Activated CD8-positive, alpha-beta T cell treated with anti-CD3 and anti-CD28 coated beads for 36 hours (primary cell): Measurements from ENCODE around the gene IL4I1. TPM values are rescaled to one million over a fixed set of nuclear protein-coding genes. Genes with fewer than 3 reads are reported as not detected.

ENCODE experiments used
- ATAC-seq: fragments of 200-7000 bp; cut with Tn5 transposase; one replicate; pipeline ENCODE4 v1.10.0; 2021; ENCODE audit warnings: mild to moderate bottlenecking, moderate library complexity
- CTCF ChIA-PET: fragments of 350-600 bp; sonication (Branson Sonifier 250); formaldehyde crosslinking; loops from one replicate; lab custom pipeline; 2021; ENCODE audit warnings: antibody characterized with exemption; lab: Charles Lee
- POLR2A ChIA-PET: fragments of 350-600 bp; sonication (Branson Sonifier 250); formaldehyde crosslinking; loops from one replicate; lab custom pipeline; 2021; ENCODE audit warnings: antibody characterized with exemption; lab: Charles Lee
- DNase-seq: peaks from one replicate; pipeline ENCODE4 v3.0.0-alpha.2; 2020
- H3K27ac Mint-ChIP-seq: one replicate; pipeline ENCODE4 v1.8.0; 2021; ENCODE audit warnings: mild to moderate bottlenecking, mixed read lengths
- H3K27me3 Mint-ChIP-seq: one replicate; pipeline ENCODE4 v1.8.0; 2021; ENCODE audit warnings: mixed read lengths
- H3K36me3 Mint-ChIP-seq: one replicate; pipeline ENCODE4 v1.8.0; 2021; ENCODE audit warnings: low read depth, mixed read lengths
- H3K4me1 Mint-ChIP-seq: one replicate; pipeline ENCODE4 v1.8.0; 2021; ENCODE audit warnings: low read depth, mixed read lengths
- H3K4me3 Mint-ChIP-seq: one replicate; pipeline ENCODE4 v1.8.0; 2021; ENCODE audit warnings: mild to moderate bottlenecking, moderate library complexity, mixed read lengths
- H3K9me3 Mint-ChIP-seq: one replicate; pipeline ENCODE4 v1.8.0; 2021; ENCODE audit warnings: mixed read lengths
- intact Hi-C: fragments of 100-400 bp; cut with micrococcal nuclease; formaldehyde crosslinking; loops from one replicate; pipeline ENCODE4 v1.10.0; 2022
- total RNA-seq, 2 experiments: library from RNA; stranded (reverse); gene quantifications; one replicate each; pipeline ENCODE4 v1.2.3, GENCODE V29; 2021
- TF ChIP-seq, protein P1 (sequence below): fragments of 200-600 bp; IDR thresholded peaks from one replicate; pipeline ENCODE4 v1.8.0; 2022; ENCODE audit warnings: antibody characterized with exemption, mild to moderate bottlenecking

The IL4I1 gene
- total RNA-seq, 2 experiments from 2014 or later = 16.1 to 16.2 TPM

DNA sequence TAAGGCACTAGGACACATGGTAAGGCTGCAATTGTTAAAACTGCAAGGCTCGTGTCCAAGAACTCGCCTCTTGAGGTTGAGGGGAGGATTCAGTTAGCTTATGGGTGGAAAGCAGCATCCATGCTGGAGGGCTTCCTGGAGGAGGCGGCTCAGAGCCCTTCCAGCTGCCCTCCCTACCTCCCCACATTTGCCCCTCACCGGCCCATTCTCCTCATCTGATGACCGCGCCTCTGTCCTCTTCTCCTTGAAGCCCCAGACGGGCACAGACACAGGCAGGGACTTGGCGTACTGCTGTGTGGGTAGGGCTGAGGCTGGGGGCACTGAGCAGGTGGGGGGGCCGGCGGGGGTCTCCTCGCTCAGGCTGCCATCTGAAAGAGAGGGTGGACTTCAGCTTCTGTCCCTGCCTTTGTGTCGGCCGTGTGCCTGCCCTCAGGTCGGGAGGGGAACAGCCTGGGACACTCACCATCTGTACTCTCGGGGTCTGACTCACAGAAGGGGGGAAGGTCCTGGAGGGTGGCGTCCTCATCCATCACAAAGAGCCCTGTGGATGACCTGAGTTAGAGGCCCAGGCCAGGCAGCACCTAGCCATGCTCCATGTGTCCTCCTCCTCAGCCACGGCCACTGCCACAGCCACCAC is 25.2 kb downstream of the IL4I1 start:
- Mint-ChIP-seq H3K36me3 (peaks cover 6% of the 10 kb centered on the region), H3K27ac (peak overlapping the region; percentile 28), H3K27me3 (no peaks in the 10 kb centered on the region), H3K4me1 (peaks cover 32% of the 10 kb centered on the region), H3K9me3 (no peaks in the 10 kb centered on the region), H3K4me3 (no peak overlapping the region)
- ChIA-PET CTCF (no interaction called here), POLR2A (interaction anchor here (2.1 kb wide), 1 partner anchor 20 kb away, joined by 6 read pairs; the partner anchor contains the start of gene PTOV1)
- intact Hi-C loops = loop anchor here (10.0 kb wide), 1 partner anchor 53 kb away; the partner anchor contains the start of genes ATF5 and NUP62
- ATAC-seq (no peak), DNase-seq (no peak)
- TF ChIP-seq, protein P1, sequence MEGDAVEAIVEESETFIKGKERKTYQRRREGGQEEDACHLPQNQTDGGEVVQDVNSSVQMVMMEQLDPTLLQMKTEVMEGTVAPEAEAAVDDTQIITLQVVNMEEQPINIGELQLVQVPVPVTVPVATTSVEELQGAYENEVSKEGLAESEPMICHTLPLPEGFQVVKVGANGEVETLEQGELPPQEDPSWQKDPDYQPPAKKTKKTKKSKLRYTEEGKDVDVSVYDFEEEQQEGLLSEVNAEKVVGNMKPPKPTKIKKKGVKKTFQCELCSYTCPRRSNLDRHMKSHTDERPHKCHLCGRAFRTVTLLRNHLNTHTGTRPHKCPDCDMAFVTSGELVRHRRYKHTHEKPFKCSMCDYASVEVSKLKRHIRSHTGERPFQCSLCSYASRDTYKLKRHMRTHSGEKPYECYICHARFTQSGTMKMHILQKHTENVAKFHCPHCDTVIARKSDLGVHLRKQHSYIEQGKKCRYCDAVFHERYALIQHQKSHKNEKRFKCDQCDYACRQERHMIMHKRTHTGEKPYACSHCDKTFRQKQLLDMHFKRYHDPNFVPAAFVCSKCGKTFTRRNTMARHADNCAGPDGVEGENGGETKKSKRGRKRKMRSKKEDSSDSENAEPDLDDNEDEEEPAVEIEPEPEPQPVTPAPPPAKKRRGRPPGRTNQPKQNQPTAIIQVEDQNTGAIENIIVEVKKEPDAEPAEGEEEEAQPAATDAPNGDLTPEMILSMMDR = no peak

DNA sequence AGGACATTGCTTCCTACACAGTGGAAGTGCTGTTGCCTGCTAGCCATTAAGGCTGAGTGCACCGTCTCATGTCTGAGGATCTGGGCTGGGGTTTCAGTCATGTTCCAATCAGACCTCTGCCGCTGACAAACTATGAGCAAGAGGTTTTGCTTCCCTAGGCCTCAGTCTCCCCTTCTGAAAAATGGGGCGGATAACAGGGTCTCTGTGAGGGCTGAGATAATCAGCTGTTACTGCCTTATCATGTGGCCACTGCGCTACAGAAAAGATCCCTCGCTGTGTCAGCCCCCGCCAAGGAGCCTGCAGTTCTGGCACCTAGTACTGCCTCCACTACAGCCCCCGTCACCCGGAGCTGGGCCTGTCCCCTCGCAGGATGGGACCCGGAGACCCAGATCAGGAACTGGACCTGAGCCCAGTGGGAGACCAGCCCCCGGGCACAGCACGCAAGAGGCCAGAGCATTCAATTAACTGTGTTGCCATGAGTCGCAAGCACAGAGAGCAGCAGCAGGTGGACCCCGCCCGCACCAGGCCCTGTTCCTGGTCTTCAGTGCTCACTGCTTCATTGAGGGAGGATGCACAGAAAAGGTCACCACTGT is 26.3 kb downstream of the IL4I1 start:
- TF ChIP-seq, protein P1 = no peak
- Mint-ChIP-seq H3K27ac (no peak overlapping the region), H3K27me3 (no peaks in the 10 kb centered on the region), H3K9me3 (no peaks in the 10 kb centered on the region), H3K4me3 (no peak overlapping the region), H3K36me3 (peaks cover 14% of the 10 kb centered on the region), H3K4me1 (peaks cover 41% of the 10 kb centered on the region)
- ATAC-seq = no peak
- intact Hi-C loops = loop anchor here (10.0 kb wide), 1 partner anchor 54 kb away; the partner anchor contains the start of genes ATF5 and NUP62
- CTCF ChIA-PET = no interaction called here
- POLR2A ChIA-PET = interaction anchor here (1.1 to 2.1 kb wide), 4 partner anchors 19 to 41 kb away, joined by 4 to 9 read pairs (median 6); partner anchors contain the start of gene PTOV1
- DNase-seq = peak; percentile 26

DNA sequence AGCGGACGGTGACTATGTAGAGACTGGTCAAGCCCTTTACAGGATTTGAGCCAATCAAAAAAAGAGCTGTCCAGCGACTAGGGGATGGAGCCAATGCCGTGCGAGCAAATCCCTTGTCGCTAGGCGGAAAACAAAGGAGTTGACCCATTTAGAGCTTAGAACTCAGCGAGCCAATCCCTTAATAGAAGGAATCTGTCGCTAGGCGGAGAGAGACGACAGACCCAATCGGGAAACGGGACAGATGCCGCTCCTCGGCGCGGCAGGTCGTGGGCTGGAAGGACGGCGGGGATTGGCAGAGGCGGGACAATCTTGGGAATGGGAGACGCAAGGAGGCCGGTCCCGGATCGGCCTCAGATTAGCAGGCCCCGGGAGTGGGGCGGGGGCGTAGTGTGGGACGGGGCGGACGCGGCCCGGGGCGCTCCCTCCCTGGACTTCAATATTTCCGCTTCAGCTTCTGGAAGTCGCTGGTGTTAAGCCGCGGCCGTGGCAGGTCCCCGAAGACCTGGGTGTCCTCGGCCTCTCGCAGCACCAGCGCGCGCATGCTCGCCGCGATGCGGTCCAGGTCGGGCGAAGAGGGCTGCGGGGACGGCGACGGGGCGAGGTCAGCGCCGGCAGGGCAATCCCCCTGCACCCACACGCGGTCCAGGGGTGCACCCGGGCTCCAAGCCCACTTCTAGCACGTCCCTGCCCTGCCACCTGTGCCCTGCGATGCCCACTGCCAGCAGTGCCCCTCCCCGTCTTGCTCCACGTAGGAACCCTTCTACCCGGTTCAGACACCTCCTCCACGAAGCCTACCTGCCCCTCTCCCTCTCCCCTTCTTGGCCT is 27.0 kb downstream of the IL4I1 start:
- TF ChIP-seq, protein P1 = no peak
- intact Hi-C loops = loop anchor here (10.0 kb wide), 1 partner anchor 55 kb away; the partner anchor contains the start of genes ATF5 and NUP62
- Mint-ChIP-seq H3K27ac (no peak overlapping the region), H3K9me3 (no peaks in the 10 kb centered on the region), H3K36me3 (peaks cover 21% of the 10 kb centered on the region), H3K4me3 (no peak overlapping the region), H3K4me1 (peaks cover 45% of the 10 kb centered on the region), H3K27me3 (no peaks in the 10 kb centered on the region)
- ChIA-PET POLR2A (interaction anchor here (0.7 to 2.1 kb wide), 9 partner anchors 8 to 279 kb away, joined by 3 to 9 read pairs (median 5); partner anchors contain the start of genes AKT1S1, ATF5, PRR12 and TBC1D17), CTCF (interaction anchor here (0.8 to 1.6 kb wide), 5 partner anchors 19 to 68 kb away, joined by 3 to 6 read pairs (median 3); partner anchors contain the start of genes ATF5 and PTOV1)
- DNase-seq (peak; percentile 95), ATAC-seq (peak; percentile 82)

DNA sequence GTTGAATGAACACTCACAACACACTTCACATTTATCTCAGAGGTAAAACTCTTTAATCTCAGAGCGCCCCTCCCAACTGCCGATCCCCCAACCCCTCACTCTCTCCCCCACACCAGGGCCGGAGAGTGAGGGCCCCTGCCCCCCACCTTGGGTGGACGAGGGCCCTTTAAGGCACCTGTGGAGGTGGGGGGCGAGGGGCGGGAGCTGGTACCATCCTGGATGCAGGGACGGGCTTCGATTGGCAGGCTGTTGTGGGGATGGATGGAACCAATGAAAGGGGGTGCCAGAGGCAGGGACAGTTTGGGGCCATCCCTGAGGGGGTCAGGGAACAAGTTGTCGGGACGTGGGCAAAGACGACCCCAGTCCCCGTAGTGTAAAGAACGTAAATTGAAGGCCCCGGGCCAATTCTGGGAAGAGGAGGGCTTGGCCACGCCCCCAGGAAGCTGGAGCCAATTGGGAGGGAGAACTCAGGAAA is 27.6 kb downstream of the IL4I1 start:
- peaks cover 45% of the 10 kb centered on the region for H3K4me1 Mint-ChIP-seq
- POLR2A ChIA-PET = interaction anchor here (0.7 to 2.1 kb wide), 9 partner anchors 8 to 279 kb away, joined by 3 to 9 read pairs (median 5); partner anchors contain the start of genes AKT1S1, ATF5, PRR12 and TBC1D17
- CTCF ChIA-PET = interaction anchor here (0.8 to 1.6 kb wide), 5 partner anchors 19 to 68 kb away, joined by 3 to 6 read pairs (median 3); partner anchors contain the start of genes ATF5 and PTOV1
- H3K36me3 Mint-ChIP-seq = peaks cover 27% of the 10 kb centered on the region
- TF ChIP-seq, protein P1 = no peak
- intact Hi-C loops = no loop called here
- no peaks in the 10 kb centered on the region for H3K9me3 Mint-ChIP-seq
- H3K27me3 Mint-ChIP-seq = no peaks in the 10 kb centered on the region
- H3K4me3 Mint-ChIP-seq = no peak overlapping the region
- no peak overlapping the region for H3K27ac Mint-ChIP-seq
- ATAC-seq (peak; percentile 21), DNase-seq (no peak)
